ENCODE data around the gene TADA2A.

Gene TADA2A

GRCh38 chr17:37480427-37480826, 73.7 kb downstream of the TADA2A start:
- no peak for TF ChIP-seq CTCF (IDR thresholded peaks at IDR 0.05; ENCODE audit: low read depth, low read length)
- no peak for DNase-seq (ENCODE audit: extremely low read depth, low read depth)

- no peak for DNase-seq (ENCODE audit: extremely low read depth, low read depth)
- no peak for TF ChIP-seq CTCF (IDR thresholded peaks at IDR 0.05; ENCODE audit: low read depth, low read length)
Observed at GRCh38 chr17:37481001-37481665, 74.4 kb downstream of the TADA2A start.

- TF ChIP-seq CTCF (IDR thresholded peaks at IDR 0.05; ENCODE audit: low read depth, low read length), result no peak
- DNase-seq (ENCODE audit: extremely low read depth, low read depth), result peak; percentile 92
Observed at GRCh38 chr17:37483311-37484039, 76.8 kb downstream of the TADA2A start.

- TF ChIP-seq CTCF (IDR thresholded peaks at IDR 0.05; ENCODE audit: low read depth, low read length), result no peak
- DNase-seq (ENCODE audit: extremely low read depth, low read depth), result no peak
Observed at GRCh38 chr17:37485938-37486570, 79.4 kb downstream of the TADA2A start.

- no peak for TF ChIP-seq CTCF (IDR thresholded peaks at IDR 0.05; ENCODE audit: low read depth, low read length)
- DNase-seq (ENCODE audit: extremely low read depth, low read depth), result peak; percentile 94
Observed at GRCh38 chr17:37488009-37488604, 81.4 kb downstream of the TADA2A start.

GRCh38 chr17:37488607-37489196, 82.0 kb downstream of the TADA2A start:
- DNase-seq (ENCODE audit: extremely low read depth, low read depth), result peak; percentile 81
- no peak for TF ChIP-seq CTCF (IDR thresholded peaks at IDR 0.05; ENCODE audit: low read depth, low read length)
